Right kidney (tissue), 1 donor: Measurements from ENCODE around the gene TSSK3.

Experiments used
- DNase-seq: peaks from one replicate; pipeline ENCODE4 v3.0.0-alpha.2; 2016

The TSSK3 gene

DNA sequence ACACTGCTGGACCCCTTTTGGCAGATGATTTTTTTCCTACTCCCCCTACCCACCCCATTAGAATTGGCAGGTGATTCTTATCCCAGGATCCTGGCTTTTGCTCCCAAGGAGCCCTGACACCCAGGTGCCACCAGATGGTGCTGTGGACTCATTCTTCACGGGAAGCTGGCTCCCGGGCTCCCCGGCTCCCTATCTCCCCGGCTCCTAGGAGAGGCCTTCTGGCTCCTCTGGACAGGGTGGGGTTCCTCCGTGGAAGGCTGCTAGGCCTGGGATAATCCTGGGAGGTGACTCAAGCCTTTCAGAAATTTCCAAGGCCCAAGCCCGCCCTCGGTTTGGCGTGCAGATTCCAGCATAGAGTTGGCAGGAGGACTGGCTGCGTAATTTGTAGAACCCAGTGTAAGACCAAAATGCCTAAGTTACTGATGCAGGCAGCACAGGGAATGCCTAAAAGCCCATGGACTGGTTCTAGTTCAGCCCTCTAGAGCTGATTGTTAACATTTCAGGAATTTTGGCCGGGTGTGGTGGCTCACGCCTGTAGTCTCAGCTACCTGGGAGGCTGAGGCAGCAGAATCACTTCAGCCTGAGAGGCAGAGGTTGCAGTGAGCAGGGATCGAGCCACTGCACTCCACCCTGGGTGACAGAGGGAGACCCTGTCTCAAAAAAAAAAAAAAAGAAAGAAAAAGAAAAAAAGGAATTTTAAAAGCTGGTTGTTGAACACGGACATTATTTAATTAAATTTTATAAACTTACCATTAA is 38.7 kb downstream of the TSSK3 start:
- DNase-seq: peak; percentile 63

DNA sequence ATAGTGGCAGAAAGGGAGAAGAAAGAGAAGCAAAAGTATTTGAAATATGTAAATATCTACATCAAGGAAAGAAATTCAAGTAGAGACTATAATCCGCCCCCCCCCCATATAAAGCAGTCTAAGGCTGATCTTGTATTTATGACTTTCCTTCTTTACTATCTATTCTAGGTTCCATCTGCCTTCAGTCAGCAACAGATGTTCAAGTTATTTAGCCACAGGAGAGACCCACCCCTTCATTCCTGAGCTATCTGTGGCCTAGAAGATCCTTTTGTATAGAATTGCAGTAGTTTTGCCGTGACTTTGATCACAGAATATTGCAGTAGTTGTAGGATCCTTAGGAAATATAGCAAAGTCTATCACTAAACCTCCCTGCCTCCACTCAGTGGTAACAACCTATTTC is 42.6 kb downstream of the TSSK3 start:
- no peak for DNase-seq

DNA sequence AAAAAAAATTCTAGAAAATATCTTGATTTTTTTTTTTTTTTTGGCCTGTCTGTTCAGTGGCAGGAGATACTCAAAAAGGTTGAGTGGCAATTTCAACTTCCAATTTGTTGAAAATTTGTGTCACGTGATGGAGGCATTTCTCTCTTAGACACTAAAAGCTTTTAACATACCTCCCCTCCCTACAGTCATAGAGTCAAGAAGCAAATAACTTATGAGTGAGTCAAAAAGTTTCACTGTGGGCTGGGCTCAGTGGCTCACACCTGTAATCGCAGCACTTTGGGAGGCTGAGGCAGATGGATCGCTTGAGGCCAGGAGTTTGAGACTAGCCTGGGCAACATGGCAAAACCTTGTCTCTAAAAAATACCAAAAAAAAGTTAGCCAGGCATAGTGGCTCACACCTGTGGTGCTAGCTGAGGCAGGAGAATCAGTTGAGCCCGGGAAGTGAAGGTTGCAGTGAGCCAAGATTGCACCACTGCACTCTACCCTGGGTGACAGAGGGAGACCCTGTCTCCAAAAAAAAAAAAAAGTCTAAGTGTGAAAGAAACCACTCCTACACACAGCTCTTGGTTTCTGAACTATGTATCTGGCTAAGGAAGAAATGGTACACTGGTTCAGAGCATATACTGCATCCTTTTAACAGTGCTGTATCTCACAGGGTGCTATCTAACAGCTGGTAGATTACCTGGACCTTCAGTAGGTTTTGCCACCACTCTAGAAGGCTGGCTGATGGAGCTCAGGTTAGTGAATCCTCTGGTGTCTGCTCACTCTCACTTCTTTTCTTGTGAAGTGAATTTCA is 43.5 kb downstream of the TSSK3 start:
- no peak for DNase-seq

DNA sequence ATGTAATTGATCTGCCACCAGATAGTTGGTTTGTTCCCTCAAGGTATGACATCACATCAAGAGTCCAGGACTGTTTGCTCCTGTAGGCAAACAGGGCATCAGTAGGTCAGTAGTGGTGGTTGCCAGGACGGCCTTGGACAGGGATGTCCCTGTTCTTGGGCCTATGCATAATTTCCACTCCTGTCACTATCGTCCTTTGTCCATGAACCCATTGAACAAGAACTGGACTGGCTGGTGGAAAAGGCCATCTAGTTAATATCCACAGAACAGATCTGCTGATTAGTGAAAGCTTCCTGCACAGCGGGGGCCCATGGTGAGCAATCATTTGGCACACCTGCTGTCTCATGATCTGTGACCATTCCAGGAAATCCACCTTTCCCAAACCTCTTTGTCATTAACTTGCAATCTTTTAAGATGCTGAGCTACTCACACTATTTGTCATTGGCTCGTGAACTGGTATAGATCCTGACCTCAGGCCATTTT is 44.3 kb downstream of the TSSK3 start:
- no peak for DNase-seq

DNA sequence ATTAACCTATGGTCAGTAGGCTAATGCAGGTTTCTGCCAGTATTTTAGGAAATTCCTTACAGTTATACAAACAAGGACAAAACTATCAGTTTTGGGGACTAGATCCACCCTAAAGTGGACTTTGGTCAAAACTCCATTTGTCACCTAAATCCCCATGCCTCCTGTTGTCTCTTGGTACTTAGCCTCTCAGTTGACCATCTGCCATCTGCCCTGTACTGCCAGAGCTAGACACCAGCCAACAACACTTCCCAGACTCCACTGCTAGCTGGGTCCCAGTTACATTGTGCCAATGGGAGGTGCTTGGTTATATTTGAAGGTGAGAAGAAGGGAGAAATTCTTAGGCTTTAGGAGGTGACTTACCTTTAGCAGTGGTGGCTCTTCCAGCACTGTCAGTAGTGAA is 48.9 kb downstream of the TSSK3 start:
- no peak for DNase-seq

DNA sequence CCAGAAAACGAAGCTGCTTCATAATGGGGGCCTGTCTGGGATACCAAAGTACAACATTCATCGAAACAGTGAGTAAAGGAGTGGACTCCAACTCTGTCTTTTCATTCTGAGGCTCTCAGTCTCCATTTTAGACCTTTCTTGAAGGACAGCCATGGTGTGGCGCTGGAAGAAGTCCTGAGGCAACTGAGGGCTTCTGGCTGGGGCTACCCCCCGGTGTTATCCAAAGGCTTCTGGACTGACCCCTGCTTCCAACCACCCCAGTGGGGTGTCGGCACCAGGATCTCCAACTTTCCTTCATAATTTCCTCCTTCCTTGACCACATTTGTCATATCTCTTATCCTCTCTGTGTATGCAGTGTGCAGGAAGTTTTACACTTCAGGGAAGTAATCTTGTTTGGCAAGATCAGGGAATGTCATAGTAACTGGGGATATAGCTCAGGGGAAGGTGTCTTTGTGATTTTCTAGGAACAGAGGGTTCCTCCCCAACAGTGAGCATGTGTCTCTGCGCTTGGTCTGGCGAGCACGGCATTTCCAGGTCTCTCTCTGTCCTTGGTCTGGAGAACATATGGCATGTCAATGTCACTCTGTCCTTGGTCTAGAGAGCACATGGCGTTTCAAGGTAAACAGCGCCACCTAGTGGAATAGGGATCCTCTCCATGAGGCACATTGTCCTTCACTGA is 51.3 kb downstream of the TSSK3 start:
- DNase-seq: no peak
